NCI-H2227 (cell line): ENCODE results near the gene DHX58.

Experiments
- DNase-seq: peaks from one replicate; lab custom pipeline; 2025; ENCODE audit not compliant: unreplicated experiment; lab: John Stamatoyannopoulos, UW

DHX58 gene

GRCh38 chr17:42111265-42111636, 1.3 kb downstream of the DHX58 start:
- DNase-seq, result no peak

- DNase-seq, result no peak
These were observed 1.9 kb downstream of the DHX58 start for GRCh38 chr17:42110301-42111264.

- DNase-seq, result no peak
These were observed 3.4 kb downstream of the DHX58 start for GRCh38 chr17:42109086-42109485.

- peak; percentile 95 for DNase-seq
These were observed 4.6 kb downstream of the DHX58 start for GRCh38 chr17:42107597-42108576.

- no peak for DNase-seq
These were observed 5.4 kb downstream of the DHX58 start for GRCh38 chr17:42107124-42107523.

GRCh38 chr17:42106009-42106408, 6.5 kb downstream of the DHX58 start:
- no peak for DNase-seq

GRCh38 chr17:42104264-42104663, 8.2 kb downstream of the DHX58 start:
- no peak for DNase-seq

- DNase-seq, result no peak
These were observed 9.1 kb downstream of the DHX58 start for GRCh38 chr17:42103221-42103954.

- DNase-seq, result peak; percentile 58
These were observed 10.8 kb downstream of the DHX58 start for GRCh38 chr17:42101513-42102292.

- DNase-seq, result no peak
These were observed 13.6 kb downstream of the DHX58 start for GRCh38 chr17:42098730-42099399.

GRCh38 chr17:42097691-42098631, 14.6 kb downstream of the DHX58 start, which contains the start of gene ZNF385C:
Gene ZNF385C (minus strand): TSS chr17:42098473. CDS start chr17:42063056, 35,417 bp downstream.
- DNase-seq, result peak; percentile 45

- DNase-seq, result no peak
These were observed 16.0 kb downstream of the DHX58 start for GRCh38 chr17:42096360-42097111.

- DNase-seq, result no peak
These were observed 18.0 kb downstream of the DHX58 start for GRCh38 chr17:42094375-42095069.

- DNase-seq, result no peak
These were observed 19.6 kb downstream of the DHX58 start for GRCh38 chr17:42092939-42093338.

- no peak for DNase-seq
These were observed 21.3 kb downstream of the DHX58 start for GRCh38 chr17:42090964-42091790.

GRCh38 chr17:42088736-42089135, 23.8 kb downstream of the DHX58 start:
- no peak for DNase-seq
